ENCODE data around the gene GALNT13. TPM values are rescaled to one million over a fixed set of nuclear protein-coding genes. Genes with fewer than 3 reads are reported as not detected.

The GALNT13 gene
- total and polyA plus RNA-seq, 2 of the 13 experiments (the other 11 are each of a cell fraction or from before 2014, with no cell fraction given), result 1.3 to 5.0 TPM

DNA sequence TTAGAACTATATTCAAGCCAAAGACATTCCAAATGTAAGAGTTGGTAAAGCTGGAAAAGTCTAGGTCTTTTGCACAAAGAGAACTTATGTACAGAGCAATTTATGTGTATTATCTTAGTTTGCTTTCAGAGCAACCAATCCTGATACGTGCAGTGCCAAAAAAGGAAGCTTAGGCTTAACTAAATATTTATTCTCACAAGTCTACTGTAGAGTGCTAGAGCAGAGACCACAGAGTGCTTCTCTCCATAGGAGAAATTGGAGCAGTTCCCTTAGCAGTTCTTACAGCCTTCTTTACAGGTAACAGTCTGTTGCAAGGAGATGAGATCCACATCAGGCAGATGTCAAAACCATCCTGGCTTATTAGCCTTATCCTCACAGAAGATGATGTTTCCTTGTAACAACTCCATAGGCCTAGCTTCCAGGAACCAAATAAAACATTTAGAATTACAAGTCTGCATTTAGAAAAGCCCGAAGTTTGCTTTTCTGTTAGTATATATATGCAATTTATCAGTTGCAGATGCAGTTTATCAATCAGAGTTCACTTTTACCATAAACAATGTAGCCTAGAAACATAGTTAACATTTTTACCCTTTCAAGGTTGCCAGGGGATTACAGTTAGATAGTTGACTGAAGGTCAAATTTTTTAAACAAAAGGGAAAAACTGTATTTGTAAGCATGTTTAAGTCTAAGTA, 576.2 kb downstream of the GALNT13 start (continued):
- TF ChIP-seq, protein P1, sequence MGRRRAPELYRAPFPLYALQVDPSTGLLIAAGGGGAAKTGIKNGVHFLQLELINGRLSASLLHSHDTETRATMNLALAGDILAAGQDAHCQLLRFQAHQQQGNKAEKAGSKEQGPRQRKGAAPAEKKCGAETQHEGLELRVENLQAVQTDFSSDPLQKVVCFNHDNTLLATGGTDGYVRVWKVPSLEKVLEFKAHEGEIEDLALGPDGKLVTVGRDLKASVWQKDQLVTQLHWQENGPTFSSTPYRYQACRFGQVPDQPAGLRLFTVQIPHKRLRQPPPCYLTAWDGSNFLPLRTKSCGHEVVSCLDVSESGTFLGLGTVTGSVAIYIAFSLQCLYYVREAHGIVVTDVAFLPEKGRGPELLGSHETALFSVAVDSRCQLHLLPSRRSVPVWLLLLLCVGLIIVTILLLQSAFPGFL (CRISPR knock-in tag; IDR thresholded peaks at IDR 0.05), result no peak
- TF ChIP-seq ZNF513 (CRISPR knock-in tag; conservative IDR thresholded peaks at IDR 0.05), result no peak
- no peak for TF ChIP-seq ZNF558 (CRISPR knock-in tag; IDR thresholded peaks at IDR 0.05; ENCODE audit: borderline replicate concordance)
- peak; percentile 50; the same call in 1 of the 2 replicates for TF ChIP-seq ZNF580 (CRISPR knock-in tag; IDR thresholded peaks at IDR 0.05; ENCODE audit: borderline replicate concordance, low read depth)
- TF ChIP-seq, protein P2, sequence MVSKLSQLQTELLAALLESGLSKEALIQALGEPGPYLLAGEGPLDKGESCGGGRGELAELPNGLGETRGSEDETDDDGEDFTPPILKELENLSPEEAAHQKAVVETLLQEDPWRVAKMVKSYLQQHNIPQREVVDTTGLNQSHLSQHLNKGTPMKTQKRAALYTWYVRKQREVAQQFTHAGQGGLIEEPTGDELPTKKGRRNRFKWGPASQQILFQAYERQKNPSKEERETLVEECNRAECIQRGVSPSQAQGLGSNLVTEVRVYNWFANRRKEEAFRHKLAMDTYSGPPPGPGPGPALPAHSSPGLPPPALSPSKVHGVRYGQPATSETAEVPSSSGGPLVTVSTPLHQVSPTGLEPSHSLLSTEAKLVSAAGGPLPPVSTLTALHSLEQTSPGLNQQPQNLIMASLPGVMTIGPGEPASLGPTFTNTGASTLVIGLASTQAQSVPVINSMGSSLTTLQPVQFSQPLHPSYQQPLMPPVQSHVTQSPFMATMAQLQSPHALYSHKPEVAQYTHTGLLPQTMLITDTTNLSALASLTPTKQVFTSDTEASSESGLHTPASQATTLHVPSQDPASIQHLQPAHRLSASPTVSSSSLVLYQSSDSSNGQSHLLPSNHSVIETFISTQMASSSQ (IDR thresholded peaks at IDR 0.05; ENCODE audit: low read depth), result peak; percentile 68
- TF ChIP-seq, protein P2 (CRISPR knock-in tag; IDR thresholded peaks at IDR 0.05; ENCODE audit: borderline replicate concordance), result peak; percentile 87; the same call in 1 of the 2 replicates
- no peak for TF ChIP-seq ZBTB8A (CRISPR knock-in tag; IDR thresholded peaks at IDR 0.05; ENCODE audit: borderline replicate concordance, low read depth)
- no peak for TF ChIP-seq MTA3 (CRISPR knock-in tag; IDR thresholded peaks at IDR 0.05)
- no peak for TF ChIP-seq ZSCAN25 (CRISPR knock-in tag; IDR thresholded peaks at IDR 0.05)
- TF ChIP-seq DBP (CRISPR knock-in tag; IDR thresholded peaks at IDR 0.05; ENCODE audit: not compliant biosample characterization), result no peak
- TF ChIP-seq ZNF30 (CRISPR knock-in tag; IDR thresholded peaks at IDR 0.05), result no peak
- TF ChIP-seq ZNF775 (CRISPR knock-in tag; IDR thresholded peaks at IDR 0.05; ENCODE audit: borderline replicate concordance), result peak; percentile 91; the same call in 1 of the 2 replicates
- peak; percentile 51; the same call in 1 of the 2 replicates for TF ChIP-seq ERF (CRISPR knock-in tag; IDR thresholded peaks at IDR 0.05)
- TF ChIP-seq SOX5 (CRISPR knock-in tag; IDR thresholded peaks at IDR 0.05; ENCODE audit: borderline replicate concordance), result peak; percentile 73
- TF ChIP-seq MAFG (CRISPR knock-in tag; IDR thresholded peaks at IDR 0.05), result no peak
- no peak for TF ChIP-seq ZMYM2 (CRISPR knock-in tag; IDR thresholded peaks at IDR 0.05)
- TF ChIP-seq ZNF550 (CRISPR knock-in tag; IDR thresholded peaks at IDR 0.05; ENCODE audit: borderline replicate concordance), result no peak
- TF ChIP-seq KAT2B (IDR thresholded peaks at IDR 0.05; ENCODE audit: borderline replicate concordance, low read depth, low read length), result no peak
